A673 (cell line): ENCODE data around the gene SDF4. TPM values are rescaled to one million over a fixed set of nuclear protein-coding genes. Genes with fewer than 3 reads are reported as not detected.

Experiments used
- BruUV-seq: library from RNA; stranded (reverse); fragments of 400-500 nt; replicated peaks from 2 replicates; lab custom pipeline; 2021; lab: Mats Ljungman, UMichigan
- CTCF ChIA-PET: fragments of 300-600 bp; sonication (Branson Sonifier 250); formaldehyde crosslinking; loops from one replicate; lab custom pipeline; 2022; ENCODE audit warnings: antibody characterized with exemption; lab: Charles Lee
- POLR2A ChIA-PET: fragments of 300-600 bp; sonication (Branson Sonifier 250); formaldehyde crosslinking; loops from one replicate; lab custom pipeline; 2022; ENCODE audit warnings: antibody characterized with exemption; ENCODE audit not compliant: low non-redundant PET; lab: Charles Lee
- DNase-seq: peaks from one replicate; pipeline ENCODE4 v3.0.0-alpha.2; 2015; ENCODE audit warnings: low spot score
- H3K27ac ChIP-seq: fragments of 200-600 bp; sonication (generic); 2 replicates; pipeline ENCODE4 v1.5.1; 2016; ENCODE audit warnings: mixed run types, low read depth, mild to moderate bottlenecking, mixed read lengths, antibody characterized with exemption, low read length; ENCODE audit not compliant: poor library complexity, severe bottlenecking
- H3K27me3 ChIP-seq: fragments of 200-600 bp; sonication (generic); replicated peaks from 2 replicates; pipeline ENCODE4 v1.6.1; 2017; ENCODE audit warnings: mixed run types, low read depth, mild to moderate bottlenecking, mixed read lengths, antibody characterized with exemption, low read length; ENCODE audit not compliant: insufficient read depth, poor library complexity
- H3K36me3 ChIP-seq: fragments of 200-600 bp; sonication (generic); 2 replicates; pipeline ENCODE4 v1.6.1; 2016; ENCODE audit warnings: mixed run types, mild to moderate bottlenecking, mixed read lengths, antibody characterized with exemption, low read length; ENCODE audit not compliant: insufficient read depth, poor library complexity, severe bottlenecking
- H3K4me1 ChIP-seq: fragments of 200-600 bp; sonication (generic); 2 replicates; pipeline ENCODE4 v1.6.1; 2017; ENCODE audit warnings: mixed run types, mild to moderate bottlenecking, mixed read lengths, antibody characterized with exemption, low read length; ENCODE audit not compliant: insufficient read depth, poor library complexity, severe bottlenecking
- H3K4me3 ChIP-seq: fragments of 200-600 bp; sonication (generic); 2 replicates; pipeline ENCODE4 v1.5.1; 2016; ENCODE audit warnings: low read depth, mixed run types, mild to moderate bottlenecking, mixed read lengths, low read length; ENCODE audit not compliant: poor library complexity, severe bottlenecking
- H3K9me3 ChIP-seq: fragments of 200-600 bp; sonication (generic); 2 replicates; pipeline ENCODE4 v1.6.1; 2016; ENCODE audit warnings: mixed run types, low read depth, mild to moderate bottlenecking, mixed read lengths, antibody characterized with exemption, low read length; ENCODE audit not compliant: poor library complexity, severe bottlenecking
- CTCF ChIP-seq: fragments of 300-800, 200-600 bp; sonication (generic); conservative IDR thresholded peaks from 2 replicates; pipeline ENCODE4 v1.5.1; 2017; ENCODE audit warnings: low read depth, mild to moderate bottlenecking, antibody characterized with exemption, low read length, moderate library complexity, mixed read lengths
- EZH2 ChIP-seq: fragments of 200-600 bp; sonication (generic); IDR thresholded peaks from 2 replicates; pipeline ENCODE4 v1.6.1; 2017; ENCODE audit warnings: borderline replicate concordance, low read depth, mild to moderate bottlenecking, mixed read lengths, antibody characterized with exemption, low read length; ENCODE audit not compliant: poor library complexity, severe bottlenecking
- intact Hi-C: fragments of 100-400 bp; cut with micrococcal nuclease; formaldehyde crosslinking; loops from one replicate; pipeline ENCODE4 v1.10.0; 2022; ENCODE audit not compliant: unreplicated experiment
- total RNA-seq: library from RNA; stranded (reverse); gene quantifications from 2 replicates; pipeline ENCODE4 v1.2.3, GENCODE V29; 2021

Gene SDF4
- total RNA-seq, 1 experiment from 2014 or later, result 133 TPM

- TF ChIP-seq CTCF (no peak), EZH2 (no peak)
- no peak for DNase-seq
- Histone ChIP-seq H3K27me3 (no peaks in the 10 kb centered on the region), H3K9me3 (no peaks in the 10 kb centered on the region), H3K27ac (no peak overlapping the region), H3K36me3 (peaks cover 47% of the 10 kb centered on the region), H3K4me1 (no peaks in the 10 kb centered on the region), H3K4me3 (no peak overlapping the region)
- intact Hi-C loops, result no loop called here
- POLR2A ChIA-PET, result no interaction called here
- CTCF ChIA-PET, result no interaction called here
- BruUV-seq, result no TSS peak
Measured at GRCh38 chr1:1262758-1263157, 31.0 kb upstream of the SDF4 start.

GRCh38 chr1:1262071-1262470, 30.3 kb upstream of the SDF4 start:
- Histone ChIP-seq H3K4me1 (no peaks in the 10 kb centered on the region), H3K36me3 (peaks cover 40% of the 10 kb centered on the region), H3K9me3 (no peaks in the 10 kb centered on the region), H3K27me3 (no peaks in the 10 kb centered on the region), H3K4me3 (no peak overlapping the region), H3K27ac (no peak overlapping the region)
- intact Hi-C loops, result no loop called here
- ChIA-PET POLR2A (no interaction called here), CTCF (no interaction called here)
- no peak for DNase-seq
- no TSS peak for BruUV-seq
- TF ChIP-seq EZH2 (no peak), CTCF (no peak)

GRCh38 chr1:1260843-1261560, 29.2 kb upstream of the SDF4 start:
- no peak overlapping the region for H3K27ac ChIP-seq
- H3K4me3 ChIP-seq, result no peak overlapping the region
- intact Hi-C loops, result no loop called here
- ChIA-PET POLR2A (no interaction called here), CTCF (interaction anchor here (0.6 kb wide), 1 partner anchor 14 kb away, joined by 6 read pairs; no protein-coding TSS in a partner anchor)
- no peaks in the 10 kb centered on the region for H3K4me1 ChIP-seq
- DNase-seq, result no peak
- no TSS peak for BruUV-seq
- no peaks in the 10 kb centered on the region for H3K27me3 ChIP-seq
- peaks cover 44% of the 10 kb centered on the region for H3K36me3 ChIP-seq
- no peaks in the 10 kb centered on the region for H3K9me3 ChIP-seq
- TF ChIP-seq EZH2 (no peak), CTCF (no peak)
